ENCODE measurements around the gene LENG8.

- TF ChIP-seq EZH2phosphoT487 (IDR thresholded peaks at IDR 0.05; ENCODE audit: borderline replicate concordance, low read depth, low read length) (no peak), CTCF (conservative IDR thresholded peaks at IDR 0.05; ENCODE audit: low read length) (no peak)
Measured at GRCh38 chr19:54429545-54430227, 19.3 kb upstream of the LENG8 start.

Measured in OCI-LY7 (cell line).